Mucosa of gallbladder (tissue), 1 donor: ENCODE measurements around the gene CYFIP2. TPM values are rescaled to one million over a fixed set of nuclear protein-coding genes. Genes with fewer than 3 reads are reported as not detected.
A peak's percentile ranks its signal among the peaks of the same experiment; 100 is the strongest.
"Not testable (repeated sequence)": the region's sequence is repeated elsewhere in the genome, so short reads cannot be mapped to it uniquely, and the experiment has no call there.

Experiments
- DNase-seq: peaks from one replicate; pipeline ENCODE4 v3.0.0-alpha.2; 2020; ENCODE audit warnings: low spot score
- total RNA-seq: library from RNA; stranded (reverse); gene quantifications from one replicate; pipeline ENCODE4 v1.2.1, GENCODE V29; 2021
- donor health status: DM: no; HTN: no; CAD: no.

The CYFIP2 gene
- 76.4 TPM for total RNA-seq

- DNase-seq = peak; percentile 69
These were observed at the start of gene CYFIP2 for GRCh38 chr5:157265714-157266285. CYFIP2 (plus strand) TSS chr5:157266123; CDS start chr5:157285362, 19,239 bp downstream.

GRCh38 chr5:157216391-157217142, 49.4 kb upstream of the CYFIP2 start:
- no peak for DNase-seq

- DNase-seq = no peak
These were observed 48.5 kb upstream of the CYFIP2 start for GRCh38 chr5:157217289-157218024.

- DNase-seq = no peak
These were observed 46.2 kb upstream of the CYFIP2 start for GRCh38 chr5:157219491-157220271.

GRCh38 chr5:157221959-157222358, 44.0 kb upstream of the CYFIP2 start:
- DNase-seq = no peak

- no peak for DNase-seq
These were observed 43.3 kb upstream of the CYFIP2 start for GRCh38 chr5:157222506-157223230.

GRCh38 chr5:157225469-157226422, 40.2 kb upstream of the CYFIP2 start:
- no peak for DNase-seq

GRCh38 chr5:157230610-157231009, 35.3 kb upstream of the CYFIP2 start:
- no peak for DNase-seq

GRCh38 chr5:157232706-157233105, 33.2 kb upstream of the CYFIP2 start:
- no peak for DNase-seq

GRCh38 chr5:157233515-157233914, 32.4 kb upstream of the CYFIP2 start:
- DNase-seq = no peak

GRCh38 chr5:157236423-157236822, 29.5 kb upstream of the CYFIP2 start:
- DNase-seq = no peak

- DNase-seq = no peak
These were observed 24.4 kb upstream of the CYFIP2 start for GRCh38 chr5:157241483-157241882.

GRCh38 chr5:157244704-157245103, 21.2 kb upstream of the CYFIP2 start:
- DNase-seq = not testable (repeated sequence)

- no peak for DNase-seq
These were observed 20.4 kb upstream of the CYFIP2 start for GRCh38 chr5:157245476-157245875.

GRCh38 chr5:157245886-157246285, 20.0 kb upstream of the CYFIP2 start:
- DNase-seq = no peak

- no peak for DNase-seq
These were observed 18.7 kb upstream of the CYFIP2 start for GRCh38 chr5:157247267-157247666.

- DNase-seq = no peak
These were observed 17.0 kb upstream of the CYFIP2 start for GRCh38 chr5:157248821-157249470.

GRCh38 chr5:157252711-157253465, 13.0 kb upstream of the CYFIP2 start:
- no peak for DNase-seq

- DNase-seq = peak; percentile 45
These were observed 12.4 kb upstream of the CYFIP2 start for GRCh38 chr5:157253547-157253946.
